H9 (cell line): Measurements from ENCODE around the gene NRGN. TPM values are rescaled to one million over a fixed set of nuclear protein-coding genes. Genes with fewer than 3 reads are reported as not detected.

ENCODE experiments used
- DNase-seq: peaks from one replicate; pipeline ENCODE4 v3.0.0-alpha.2; 2017
- H2AFZ ChIP-seq: one replicate; pipeline ENCODE4 v1.6.1; 2013; ENCODE audit warnings: mild to moderate bottlenecking, low read length, control low read depth, moderate library complexity
- H2AK5ac ChIP-seq: 2 replicates; pipeline ENCODE4 v1.6.1; 2013; ENCODE audit warnings: low read length, control low read depth, mixed read lengths; ENCODE audit not compliant: insufficient read length
- H2BK120ac ChIP-seq: one replicate; pipeline ENCODE4 v1.6.1; 2013; ENCODE audit warnings: low read depth, mild to moderate bottlenecking, low read length, control low read depth, inconsistent platforms; ENCODE audit not compliant: poor library complexity, severe bottlenecking
- H2BK12ac ChIP-seq: 2 replicates; pipeline ENCODE4 v1.6.1; 2013; ENCODE audit warnings: low read length, control low read depth, mixed read lengths, low read depth; ENCODE audit not compliant: insufficient read length
- H2BK15ac ChIP-seq: 2 replicates; pipeline ENCODE4 v1.6.1; 2013; ENCODE audit warnings: low read depth, low read length, control low read depth
- H2BK20ac ChIP-seq: one replicate; pipeline ENCODE4 v1.6.1; 2013; ENCODE audit warnings: low read depth, mild to moderate bottlenecking, low read length, control low read depth, inconsistent platforms; ENCODE audit not compliant: poor library complexity, severe bottlenecking
- H2BK5ac ChIP-seq: 2 replicates; pipeline ENCODE4 v1.6.1; 2013; ENCODE audit warnings: low read length, control low read depth, mixed read lengths; ENCODE audit not compliant: insufficient read length
- H3K14ac ChIP-seq: 2 replicates; pipeline ENCODE4 v1.6.1; 2013; ENCODE audit warnings: low read length, control low read depth; ENCODE audit not compliant: insufficient read depth
- H3K18ac ChIP-seq: 2 replicates; pipeline ENCODE4 v1.6.1; 2013; ENCODE audit warnings: low read depth, mild to moderate bottlenecking, mixed read lengths, low read length, control low read depth; ENCODE audit not compliant: insufficient read length
- H3K23ac ChIP-seq: 2 replicates; pipeline ENCODE4 v1.6.1; 2013; ENCODE audit warnings: low read length, control low read depth, mixed read lengths, low read depth; ENCODE audit not compliant: insufficient read length
- H3K23me2 ChIP-seq: 2 replicates; pipeline ENCODE4 v1.6.1; 2013; ENCODE audit warnings: low read depth, mild to moderate bottlenecking, mixed read lengths, low read length, control low read depth; ENCODE audit not compliant: insufficient read length, poor library complexity, severe bottlenecking
- H3K27ac ChIP-seq: 2 replicates; pipeline ENCODE4 v1.5.1; 2013; ENCODE audit warnings: low read length, control low read depth, mixed read lengths, low read depth; ENCODE audit not compliant: insufficient read length
- H3K27me3 ChIP-seq: 2 replicates; pipeline ENCODE4 v1.6.1; 2013; ENCODE audit warnings: low read length, control low read depth, inconsistent platforms; ENCODE audit not compliant: insufficient read depth
- H3K4ac ChIP-seq: 2 replicates; pipeline ENCODE4 v1.6.1; 2013; ENCODE audit warnings: low read depth, mild to moderate bottlenecking, control low read depth, inconsistent platforms, low read length, moderate library complexity
- H3K4me1 ChIP-seq: 2 replicates; pipeline ENCODE4 v1.6.1; 2013; ENCODE audit warnings: low read length, control low read depth, inconsistent platforms; ENCODE audit not compliant: insufficient read depth
- H3K4me2 ChIP-seq: 2 replicates; pipeline ENCODE4 v1.6.1; 2013; ENCODE audit warnings: low read length, control low read depth, mixed read lengths; ENCODE audit not compliant: insufficient read length, insufficient read depth
- H3K56ac ChIP-seq: 2 replicates; pipeline ENCODE4 v1.6.1; 2013; ENCODE audit warnings: low read depth, mild to moderate bottlenecking, mixed read lengths, low read length, control low read depth; ENCODE audit not compliant: insufficient read length
- H3K79me1 ChIP-seq: 2 replicates; pipeline ENCODE4 v1.6.1; 2013; ENCODE audit warnings: low read depth, mild to moderate bottlenecking, moderate library complexity, low read length, control low read depth, inconsistent platforms; ENCODE audit not compliant: insufficient read depth, poor library complexity, severe bottlenecking
- H3K79me2 ChIP-seq: 2 replicates; pipeline ENCODE4 v1.6.1; 2013; ENCODE audit warnings: low read length, control low read depth, inconsistent platforms; ENCODE audit not compliant: insufficient read depth
- H3K9ac ChIP-seq: 2 replicates; pipeline ENCODE4 v1.6.1; 2013; ENCODE audit warnings: low read length, control low read depth, mixed read lengths; ENCODE audit not compliant: insufficient read length; ENCODE audit errors: extremely low read depth
- H3K9me3 ChIP-seq: one replicate; pipeline ENCODE4 v1.6.1; 2013; ENCODE audit warnings: low read depth, low read length, inconsistent platforms; ENCODE audit not compliant: control insufficient read depth
- H3T11ph ChIP-seq: one replicate; pipeline ENCODE4 v1.6.1; 2013; ENCODE audit warnings: mild to moderate bottlenecking, low read length, control low read depth, inconsistent platforms
- H4K20me1 ChIP-seq: one replicate; pipeline ENCODE4 v1.6.1; 2013; ENCODE audit not compliant: control insufficient read depth, insufficient read length, insufficient read depth
- H4K5ac ChIP-seq: 2 replicates; pipeline ENCODE4 v1.6.1; 2013; ENCODE audit warnings: low read depth, mild to moderate bottlenecking, mixed read lengths, low read length, control low read depth; ENCODE audit not compliant: insufficient read length
- H4K8ac ChIP-seq: replicated peaks from 2 replicates; pipeline ENCODE4 v1.6.1; 2013; ENCODE audit warnings: low read length, control low read depth, mixed read lengths, low read depth; ENCODE audit not compliant: insufficient read length
- H4K91ac ChIP-seq: 2 replicates; pipeline ENCODE4 v1.6.1; 2013; ENCODE audit warnings: low read depth, mild to moderate bottlenecking, moderate library complexity, mixed read lengths, low read length, control low read depth; ENCODE audit not compliant: insufficient read length
- H3K27ac Mint-ChIP-seq, 3 experiments: 2 replicates in 2 of 3; 3 replicates in 1 of 3; pipeline ENCODE4 v1.8.0; 2020 to 2021; ENCODE audit warnings: mixed read lengths in 3 of 3, mild to moderate bottlenecking in 1 of 3, moderate library complexity in 1 of 3
- H3K27me3 Mint-ChIP-seq: 2 replicates; pipeline ENCODE4 v1.8.0; 2021; ENCODE audit warnings: low read depth, mild to moderate bottlenecking, moderate library complexity, mixed read lengths
- H3K36me3 Mint-ChIP-seq, 3 experiments: 2 replicates in 2 of 3; 3 replicates in 1 of 3; pipeline ENCODE4 v1.8.0; 2020 to 2021; ENCODE audit warnings: low read depth in 3 of 3, mixed read lengths in 3 of 3; ENCODE audit not compliant: insufficient read depth in 1 of 3
- H3K4me1 Mint-ChIP-seq, 2 experiments: 2 replicates each; pipeline ENCODE4 v1.8.0; 2020; ENCODE audit warnings: mixed read lengths in 2 of 2
- H3K4me3 Mint-ChIP-seq, 2 experiments: 2 replicates in 1 of 2; 3 replicates in 1 of 2; pipeline ENCODE4 v1.8.0; 2020 to 2021; ENCODE audit warnings: mild to moderate bottlenecking in 2 of 2, mixed read lengths in 2 of 2, moderate library complexity in 1 of 2
- H3K9me3 Mint-ChIP-seq, 2 experiments: 2 replicates in 1 of 2; 3 replicates in 1 of 2; pipeline ENCODE4 v1.8.0; 2020; ENCODE audit warnings: mild to moderate bottlenecking in 2 of 2, mixed read lengths in 2 of 2, moderate library complexity in 1 of 2
- WGBS: extraction: QIAGEN DNeasy Blood & Tissue Kit; methylation state at CpG from one replicate; pipeline ENCODE4 v1.1.7; 2013; ENCODE audit warnings: missing lambda C conversion rate, low lambda C conversion rate, mixed read lengths; ENCODE audit not compliant: insufficient read length; ENCODE audit errors: extremely low coverage; 5-methylcytosine and 5-hydroxymethylcytosine counted together
- total RNA-seq: library from RNA; stranded (reverse); gene quantifications from 2 replicates; pipeline ENCODE4 v1.2.1, GENCODE V29; 2021
- TF ChIP-seq, protein P1 (sequence below): fragments of 200-600 bp; sonication (generic); conservative IDR thresholded peaks from 3 replicates; pipeline ENCODE4 v1.8.0; 2021; ENCODE audit warnings: antibody characterized with exemption, mild to moderate bottlenecking

Gene NRGN
- total RNA-seq, 1 experiment from 2014 or later, result 6.4 TPM

DNA sequence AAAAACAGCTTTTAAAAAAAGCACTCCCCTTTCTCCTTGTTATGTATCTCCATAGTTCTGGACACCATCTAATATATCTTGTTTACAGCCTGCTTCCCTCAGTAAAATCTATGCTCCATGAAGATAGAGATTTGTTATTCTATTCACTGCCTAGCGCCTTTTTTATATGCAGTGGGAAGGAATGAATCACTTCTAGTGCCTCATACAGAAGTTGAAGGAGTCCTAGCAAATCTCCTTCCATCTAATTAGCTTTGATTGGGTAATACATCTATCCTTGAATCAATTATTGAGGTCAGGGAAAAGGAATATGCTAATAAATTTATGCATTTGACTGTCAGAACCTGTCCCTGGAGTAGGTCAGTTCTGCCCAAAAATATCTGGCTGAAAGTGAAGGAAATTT lies 40.2 kb upstream of the NRGN start:
- H3K4me1 ChIP-seq, result peaks cover 5% of the 10 kb centered on the region
- no peaks in the 10 kb centered on the region for H3K79me1 ChIP-seq
- H2BK12ac ChIP-seq, result no peak overlapping the region
- no peaks in the 10 kb centered on the region for H3K23me2 ChIP-seq
- Mint-ChIP-seq H3K4me1 (peaks cover 9 to 11% of the 10 kb centered on the region in 2 experiments), H3K9me3 (peaks cover 0 to 8% of the 10 kb centered on the region in 2 experiments; a peak in 3 of 5 replicates), H3K27ac (no peak overlapping the region), H3K27me3 (no peaks in the 10 kb centered on the region), H3K36me3 (no peaks in the 10 kb centered on the region; a peak in 1 of 7 replicates), H3K4me3 (no peak overlapping the region)
- no peaks in the 10 kb centered on the region for H3K27me3 ChIP-seq
- H4K91ac ChIP-seq, result no peak overlapping the region
- TF ChIP-seq, protein P1, sequence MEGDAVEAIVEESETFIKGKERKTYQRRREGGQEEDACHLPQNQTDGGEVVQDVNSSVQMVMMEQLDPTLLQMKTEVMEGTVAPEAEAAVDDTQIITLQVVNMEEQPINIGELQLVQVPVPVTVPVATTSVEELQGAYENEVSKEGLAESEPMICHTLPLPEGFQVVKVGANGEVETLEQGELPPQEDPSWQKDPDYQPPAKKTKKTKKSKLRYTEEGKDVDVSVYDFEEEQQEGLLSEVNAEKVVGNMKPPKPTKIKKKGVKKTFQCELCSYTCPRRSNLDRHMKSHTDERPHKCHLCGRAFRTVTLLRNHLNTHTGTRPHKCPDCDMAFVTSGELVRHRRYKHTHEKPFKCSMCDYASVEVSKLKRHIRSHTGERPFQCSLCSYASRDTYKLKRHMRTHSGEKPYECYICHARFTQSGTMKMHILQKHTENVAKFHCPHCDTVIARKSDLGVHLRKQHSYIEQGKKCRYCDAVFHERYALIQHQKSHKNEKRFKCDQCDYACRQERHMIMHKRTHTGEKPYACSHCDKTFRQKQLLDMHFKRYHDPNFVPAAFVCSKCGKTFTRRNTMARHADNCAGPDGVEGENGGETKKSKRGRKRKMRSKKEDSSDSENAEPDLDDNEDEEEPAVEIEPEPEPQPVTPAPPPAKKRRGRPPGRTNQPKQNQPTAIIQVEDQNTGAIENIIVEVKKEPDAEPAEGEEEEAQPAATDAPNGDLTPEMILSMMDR, result no peak
- no peak overlapping the region for H2BK20ac ChIP-seq
- no peak overlapping the region for H2BK120ac ChIP-seq
- no peaks in the 10 kb centered on the region for H3K79me2 ChIP-seq
- H2AK5ac ChIP-seq, result no peak overlapping the region
- no peak overlapping the region for H2AFZ ChIP-seq
- WGBS, result no CpG with 5 or more reads among the region's 1 CpG
- H3K9ac ChIP-seq, result no peak overlapping the region
- H3K18ac ChIP-seq, result no peak overlapping the region
- no peak for DNase-seq
- H4K8ac ChIP-seq, result no peak overlapping the region
- H3K4ac ChIP-seq, result no peak overlapping the region
- H3K4me2 ChIP-seq, result no peak overlapping the region
- H3K27ac ChIP-seq, result no peak overlapping the region
- H3T11ph ChIP-seq, result no peak overlapping the region
- no peak overlapping the region for H3K14ac ChIP-seq
- no peak overlapping the region for H3K56ac ChIP-seq
- no peak overlapping the region for H3K23ac ChIP-seq
- no peaks in the 10 kb centered on the region for H3K9me3 ChIP-seq
- H2BK5ac ChIP-seq, result no peak overlapping the region
- H4K5ac ChIP-seq, result no peak overlapping the region
- no peak overlapping the region for H2BK15ac ChIP-seq
- no peaks in the 10 kb centered on the region for H4K20me1 ChIP-seq
